ENCODE measurements around the gene RGS3.

Gene RGS3

DNA sequence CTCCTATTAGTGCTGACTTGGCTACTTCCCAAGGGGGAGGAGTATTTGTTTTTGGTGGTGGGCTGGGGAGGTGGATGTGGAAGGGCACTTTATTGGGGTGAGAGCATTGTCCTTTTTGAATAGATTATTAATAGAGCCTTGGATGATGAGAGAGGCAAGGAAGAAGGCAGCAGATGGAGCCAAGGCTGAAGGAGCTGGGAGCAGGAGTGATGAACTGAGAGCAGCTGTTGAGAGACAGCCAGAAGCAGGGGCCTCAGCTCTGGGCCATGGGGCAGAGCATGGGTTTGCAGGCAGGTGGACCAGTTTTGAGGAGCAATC lies 29.6 kb downstream of the RGS3 start (continued):
- TF ChIP-seq, protein P1, sequence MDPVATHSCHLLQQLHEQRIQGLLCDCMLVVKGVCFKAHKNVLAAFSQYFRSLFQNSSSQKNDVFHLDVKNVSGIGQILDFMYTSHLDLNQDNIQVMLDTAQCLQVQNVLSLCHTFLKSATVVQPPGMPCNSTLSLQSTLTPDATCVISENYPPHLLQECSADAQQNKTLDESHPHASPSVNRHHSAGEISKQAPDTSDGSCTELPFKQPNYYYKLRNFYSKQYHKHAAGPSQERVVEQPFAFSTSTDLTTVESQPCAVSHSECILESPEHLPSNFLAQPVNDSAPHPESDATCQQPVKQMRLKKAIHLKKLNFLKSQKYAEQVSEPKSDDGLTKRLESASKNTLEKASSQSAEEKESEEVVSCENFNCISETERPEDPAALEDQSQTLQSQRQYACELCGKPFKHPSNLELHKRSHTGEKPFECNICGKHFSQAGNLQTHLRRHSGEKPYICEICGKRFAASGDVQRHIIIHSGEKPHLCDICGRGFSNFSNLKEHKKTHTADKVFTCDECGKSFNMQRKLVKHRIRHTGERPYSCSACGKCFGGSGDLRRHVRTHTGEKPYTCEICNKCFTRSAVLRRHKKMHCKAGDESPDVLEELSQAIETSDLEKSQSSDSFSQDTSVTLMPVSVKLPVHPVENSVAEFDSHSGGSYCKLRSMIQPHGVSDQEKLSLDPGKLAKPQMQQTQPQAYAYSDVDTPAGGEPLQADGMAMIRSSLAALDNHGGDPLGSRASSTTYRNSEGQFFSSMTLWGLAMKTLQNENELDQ (tag by site-specific recombination; IDR thresholded peaks at IDR 0.05; ENCODE audit: low read depth) = no peak
- TF ChIP-seq ZNF202 (tag by site-specific recombination; IDR thresholded peaks at IDR 0.05; ENCODE audit: borderline replicate concordance) = no peak
- no peak for TF ChIP-seq GLIS2 (tag by site-specific recombination; IDR thresholded peaks at IDR 0.05)
- TF ChIP-seq ZNF585B (tag by site-specific recombination; IDR thresholded peaks at IDR 0.05) = no peak
- no peak for TF ChIP-seq YY1 (tag by site-specific recombination; IDR thresholded peaks at IDR 0.05)
- TF ChIP-seq, protein P2, sequence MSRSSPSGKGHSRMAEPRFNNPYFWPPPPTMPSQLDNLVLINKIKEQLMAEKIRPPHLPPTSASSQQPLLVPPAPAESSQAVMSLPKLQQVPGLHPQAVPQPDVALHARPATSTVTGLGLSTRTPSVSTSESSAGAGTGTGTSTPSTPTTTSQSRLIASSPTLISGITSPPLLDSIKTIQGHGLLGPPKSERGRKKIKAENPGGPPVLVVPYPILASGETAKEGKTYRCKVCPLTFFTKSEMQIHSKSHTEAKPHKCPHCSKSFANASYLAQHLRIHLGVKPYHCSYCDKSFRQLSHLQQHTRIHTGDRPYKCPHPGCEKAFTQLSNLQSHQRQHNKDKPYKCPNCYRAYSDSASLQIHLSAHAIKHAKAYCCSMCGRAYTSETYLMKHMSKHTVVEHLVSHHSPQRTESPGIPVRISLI (tag by site-specific recombination; IDR thresholded peaks at IDR 0.05) = no peak
- TF ChIP-seq KLF7 (tag by site-specific recombination; IDR thresholded peaks at IDR 0.05; ENCODE audit: borderline replicate concordance) = no peak
- no peak for TF ChIP-seq ZNF157 (tag by site-specific recombination; IDR thresholded peaks at IDR 0.05)

DNA sequence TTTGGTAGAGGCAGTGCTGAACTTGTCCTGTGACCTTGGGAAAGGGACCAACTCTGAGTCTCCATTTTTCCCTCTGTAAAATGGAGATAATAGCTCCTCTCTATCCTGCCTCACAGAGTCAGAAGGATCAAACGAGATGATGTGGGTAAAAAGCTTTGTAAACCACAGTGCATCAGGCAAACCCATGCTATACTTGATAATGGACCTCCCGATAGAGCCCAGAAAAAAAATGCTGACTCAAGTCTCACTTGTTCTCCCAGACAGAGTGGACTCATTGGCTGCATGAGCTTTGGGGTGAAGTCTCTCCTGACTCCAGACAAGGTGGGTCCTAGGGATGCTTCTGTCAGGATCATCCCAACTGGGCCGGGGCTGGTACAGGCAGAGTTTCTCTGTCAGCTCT lies 32.0 kb downstream of the RGS3 start:
- Histone ChIP-seq H3K27ac (ENCODE audit: extremely low read depth, low read depth, low read length) (no peak overlapping the region), H3K4me3 (ENCODE audit: low read depth, low read length) (no peak overlapping the region), H3K4me1 (ENCODE audit: control insufficient read depth, insufficient read depth, low read length) (no peaks in the 10 kb centered on the region), H3K36me3 (ENCODE audit: control insufficient read depth in 2 of 2, insufficient read depth in 1 of 2, low read length in 2 of 2) (no peaks in the 10 kb centered on the region; a peak in 1 of 3 replicates), H3K9me3 (ENCODE audit: control insufficient read depth, insufficient read depth, low read depth, low read length) (no peaks in the 10 kb centered on the region)
- TF ChIP-seq FEZF1 (tag by site-specific recombination; IDR thresholded peaks at IDR 0.05) (no peak), ZNF610 (tag by site-specific recombination; IDR thresholded peaks at IDR 0.05; ENCODE audit: borderline replicate concordance) (no peak), SP2 (tag by site-specific recombination; IDR thresholded peaks at IDR 0.05) (no peak), ZNF184 (tag by site-specific recombination; IDR thresholded peaks at IDR 0.05) (no peak), ZNF146 (tag by site-specific recombination; IDR thresholded peaks at IDR 0.05) (no peak), OVOL3 (tag by site-specific recombination; IDR thresholded peaks at IDR 0.05) (no peak), ZBTB48 (tag by site-specific recombination; IDR thresholded peaks at IDR 0.05) (no peak), RBAK (tag by site-specific recombination; IDR thresholded peaks at IDR 0.05) (no peak), ZNF701 (tag by site-specific recombination; IDR thresholded peaks at IDR 0.05) (no peak), KLF8 (tag by site-specific recombination; IDR thresholded peaks at IDR 0.05) (no peak), ZNF561 (tag by site-specific recombination; IDR thresholded peaks at IDR 0.05; ENCODE audit: borderline replicate concordance) (no peak), HOXC10 (CRISPR knock-in tag; IDR thresholded peaks at IDR 0.05) (no peak), ZNF175 (tag by site-specific recombination; IDR thresholded peaks at IDR 0.05) (no peak), GLIS2 (tag by site-specific recombination; IDR thresholded peaks at IDR 0.05) (no peak), GFI1B (tag by site-specific recombination; IDR thresholded peaks at IDR 0.05) (no peak)
- TF ChIP-seq, protein P3, sequence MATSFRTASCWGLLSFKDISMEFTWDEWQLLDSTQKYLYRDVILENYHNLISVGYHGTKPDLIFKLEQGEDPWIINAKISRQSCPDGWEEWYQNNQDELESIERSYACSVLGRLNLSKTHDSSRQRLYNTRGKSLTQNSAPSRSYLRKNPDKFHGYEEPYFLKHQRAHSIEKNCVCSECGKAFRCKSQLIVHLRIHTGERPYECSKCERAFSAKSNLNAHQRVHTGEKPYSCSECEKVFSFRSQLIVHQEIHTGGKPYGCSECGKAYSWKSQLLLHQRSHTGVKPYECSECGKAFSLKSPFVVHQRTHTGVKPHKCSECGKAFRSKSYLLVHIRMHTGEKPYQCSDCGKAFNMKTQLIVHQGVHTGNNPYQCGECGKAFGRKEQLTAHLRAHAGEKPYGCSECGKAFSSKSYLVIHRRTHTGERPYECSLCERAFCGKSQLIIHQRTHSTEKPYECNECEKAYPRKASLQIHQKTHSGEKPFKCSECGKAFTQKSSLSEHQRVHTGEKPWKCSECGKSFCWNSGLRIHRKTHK (tag by site-specific recombination; IDR thresholded peaks at IDR 0.05) = no peak
- TF ChIP-seq, protein P4, sequence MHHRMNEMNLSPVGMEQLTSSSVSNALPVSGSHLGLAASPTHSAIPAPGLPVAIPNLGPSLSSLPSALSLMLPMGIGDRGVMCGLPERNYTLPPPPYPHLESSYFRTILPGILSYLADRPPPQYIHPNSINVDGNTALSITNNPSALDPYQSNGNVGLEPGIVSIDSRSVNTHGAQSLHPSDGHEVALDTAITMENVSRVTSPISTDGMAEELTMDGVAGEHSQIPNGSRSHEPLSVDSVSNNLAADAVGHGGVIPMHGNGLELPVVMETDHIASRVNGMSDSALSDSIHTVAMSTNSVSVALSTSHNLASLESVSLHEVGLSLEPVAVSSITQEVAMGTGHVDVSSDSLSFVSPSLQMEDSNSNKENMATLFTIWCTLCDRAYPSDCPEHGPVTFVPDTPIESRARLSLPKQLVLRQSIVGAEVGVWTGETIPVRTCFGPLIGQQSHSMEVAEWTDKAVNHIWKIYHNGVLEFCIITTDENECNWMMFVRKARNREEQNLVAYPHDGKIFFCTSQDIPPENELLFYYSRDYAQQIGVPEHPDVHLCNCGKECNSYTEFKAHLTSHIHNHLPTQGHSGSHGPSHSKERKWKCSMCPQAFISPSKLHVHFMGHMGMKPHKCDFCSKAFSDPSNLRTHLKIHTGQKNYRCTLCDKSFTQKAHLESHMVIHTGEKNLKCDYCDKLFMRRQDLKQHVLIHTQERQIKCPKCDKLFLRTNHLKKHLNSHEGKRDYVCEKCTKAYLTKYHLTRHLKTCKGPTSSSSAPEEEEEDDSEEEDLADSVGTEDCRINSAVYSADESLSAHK (tag by site-specific recombination; IDR thresholded peaks at IDR 0.05) = no peak
- TF ChIP-seq, protein P5, sequence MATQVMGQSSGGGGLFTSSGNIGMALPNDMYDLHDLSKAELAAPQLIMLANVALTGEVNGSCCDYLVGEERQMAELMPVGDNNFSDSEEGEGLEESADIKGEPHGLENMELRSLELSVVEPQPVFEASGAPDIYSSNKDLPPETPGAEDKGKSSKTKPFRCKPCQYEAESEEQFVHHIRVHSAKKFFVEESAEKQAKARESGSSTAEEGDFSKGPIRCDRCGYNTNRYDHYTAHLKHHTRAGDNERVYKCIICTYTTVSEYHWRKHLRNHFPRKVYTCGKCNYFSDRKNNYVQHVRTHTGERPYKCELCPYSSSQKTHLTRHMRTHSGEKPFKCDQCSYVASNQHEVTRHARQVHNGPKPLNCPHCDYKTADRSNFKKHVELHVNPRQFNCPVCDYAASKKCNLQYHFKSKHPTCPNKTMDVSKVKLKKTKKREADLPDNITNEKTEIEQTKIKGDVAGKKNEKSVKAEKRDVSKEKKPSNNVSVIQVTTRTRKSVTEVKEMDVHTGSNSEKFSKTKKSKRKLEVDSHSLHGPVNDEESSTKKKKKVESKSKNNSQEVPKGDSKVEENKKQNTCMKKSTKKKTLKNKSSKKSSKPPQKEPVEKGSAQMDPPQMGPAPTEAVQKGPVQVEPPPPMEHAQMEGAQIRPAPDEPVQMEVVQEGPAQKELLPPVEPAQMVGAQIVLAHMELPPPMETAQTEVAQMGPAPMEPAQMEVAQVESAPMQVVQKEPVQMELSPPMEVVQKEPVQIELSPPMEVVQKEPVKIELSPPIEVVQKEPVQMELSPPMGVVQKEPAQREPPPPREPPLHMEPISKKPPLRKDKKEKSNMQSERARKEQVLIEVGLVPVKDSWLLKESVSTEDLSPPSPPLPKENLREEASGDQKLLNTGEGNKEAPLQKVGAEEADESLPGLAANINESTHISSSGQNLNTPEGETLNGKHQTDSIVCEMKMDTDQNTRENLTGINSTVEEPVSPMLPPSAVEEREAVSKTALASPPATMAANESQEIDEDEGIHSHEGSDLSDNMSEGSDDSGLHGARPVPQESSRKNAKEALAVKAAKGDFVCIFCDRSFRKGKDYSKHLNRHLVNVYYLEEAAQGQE (tag by site-specific recombination; IDR thresholded peaks at IDR 0.05) = no peak
- ChIA-PET CTCF (no interaction called here), POLR2A (no interaction called here)

All from HEK293 (cell line).